GM12872 (cell line): ENCODE results near the gene MS4A5.
A peak's percentile ranks its signal among the peaks of the same experiment; 100 is the strongest.

ENCODE experiments used
- CTCF ChIP-seq: IDR thresholded peaks from 3 replicates; pipeline ENCODE4 v1.5.1; 2011; ENCODE audit warnings: low read depth, mild to moderate bottlenecking, low read length, moderate library complexity; ENCODE audit not compliant: insufficient read depth

The MS4A5 gene

GRCh38 chr11:60485987-60486386, 56.6 kb downstream of the MS4A5 start:
- peak; percentile 95 for TF ChIP-seq CTCF

- TF ChIP-seq CTCF: no peak
Measured at GRCh38 chr11:60492488-60493009, 63.2 kb downstream of the MS4A5 start, which contains the start of gene MS4A12. TSS of gene MS4A12 (plus strand) at chr11:60492778. CDS start at chr11:60497319, 4,541 bp downstream.

GRCh38 chr11:60493454-60493853, 64.1 kb downstream of the MS4A5 start:
- TF ChIP-seq CTCF: no peak
